HCT116 (cell line): Measurements from ENCODE around the gene ADAM20. TPM values are rescaled to one million over a fixed set of nuclear protein-coding genes. Genes with fewer than 3 reads are reported as not detected.

Experiments used
- ATAC-seq: fragments of 200-7000 bp; cut with Tn5 transposase; 2 replicates; pipeline ENCODE4 v1.9.1; 2020; ENCODE audit warnings: mild to moderate bottlenecking, moderate library complexity
- BruUV-seq: library from RNA; stranded (reverse); fragments of 400-500 nt; replicated peaks from 2 replicates; lab custom pipeline; 2021; lab: Mats Ljungman, UMichigan
- CTCF ChIA-PET: fragments of 300-600 bp; sonication (Branson Sonifier 250); formaldehyde crosslinking; loops from one replicate; lab custom pipeline; 2021; ENCODE audit warnings: antibody characterized with exemption; lab: Charles Lee
- POLR2A ChIA-PET: fragments of 300-600, 350-600 bp; sonication (Branson Sonifier 250); formaldehyde crosslinking; loops from one replicate; lab custom pipeline; 2021; ENCODE audit warnings: antibody characterized with exemption; lab: Charles Lee
- RAD21 ChIA-PET, 2 experiments: fragments of 300-600 bp; sonication (Branson Sonifier 250); formaldehyde crosslinking; loops; one replicate each; lab custom pipeline; 2023; ENCODE audit warnings: low total read pairs in 2 of 2; ENCODE audit not compliant: uncharacterized antibody in 2 of 2, unreplicated experiment in 2 of 2, low non-redundant PET in 1 of 2; lab: Charles Lee
- DNase-seq: peaks from one replicate; pipeline ENCODE4 v3.0.0-alpha.2; 2010; ENCODE audit warnings: low read depth, low spot score
- H2AFZ ChIP-seq: fragments of 200-600 bp; shearing (Covaris generic), sonication (generic); 2 replicates; pipeline ENCODE4 v1.6.1; 2017; ENCODE audit warnings: low read depth, mixed run types, mixed read lengths, antibody characterized with exemption, low read length; ENCODE audit not compliant: poor library complexity, severe bottlenecking
- H3K27ac ChIP-seq: 2 replicates; pipeline ENCODE4 v1.5.1; 2012; ENCODE audit warnings: low read depth, low read length
- H3K27me3 ChIP-seq: fragments of 200-600 bp; sonication (generic); 2 replicates; pipeline ENCODE4 v1.6.1; 2016; ENCODE audit warnings: mixed run types, low read length, mixed read lengths; ENCODE audit not compliant: insufficient read depth
- H3K36me3 ChIP-seq, 2 experiments: fragments of 200-500 bp in 1 of 2; fragments of 200-600 bp in 1 of 2; sonication (Bioruptor generic) in 1 of 2; sonication (generic) in 1 of 2; 2 replicates each; pipeline versions ENCODE4 v1.5.1 to v1.6.1; 2014 to 2016; ENCODE audit warnings: low read length in 2 of 2, inconsistent platforms in 1 of 2, mixed read lengths in 1 of 2, mixed run types in 1 of 2; ENCODE audit not compliant: insufficient read depth in 2 of 2, control insufficient read depth in 1 of 2
- H3K4me1 ChIP-seq, 2 experiments: fragments of 200-600 bp in 1 of 2; sonication (generic) in 1 of 2; 2 replicates each; pipeline versions ENCODE4 v1.5.1 to v1.6.1; 2012 to 2017; ENCODE audit warnings: low read length in 2 of 2, inconsistent platforms in 1 of 2, mild to moderate bottlenecking in 1 of 2, mixed read lengths in 1 of 2, mixed run types in 1 of 2, moderate library complexity in 1 of 2; ENCODE audit not compliant: insufficient read depth in 2 of 2, control insufficient read depth in 1 of 2
- H3K4me2 ChIP-seq: fragments of 200-600 bp; sonication (generic); 2 replicates; pipeline ENCODE4 v1.6.1; 2017; ENCODE audit warnings: mixed run types, low read length, mixed read lengths
- H3K4me3 ChIP-seq, 2 experiments: fragments of 200-600 bp in 1 of 2; sonication (generic) in 1 of 2; replicated peaks in 1 of 2; 2 replicates each; pipeline ENCODE4 v1.5.1; 2011 to 2016; ENCODE audit warnings: low read length in 2 of 2, control low read depth in 1 of 2, low read depth in 1 of 2, mild to moderate bottlenecking in 1 of 2, mixed read lengths in 1 of 2, mixed run types in 1 of 2
- H3K79me2 ChIP-seq: fragments of 200-600 bp; sonication (generic); 2 replicates; pipeline ENCODE4 v1.6.1; 2017; ENCODE audit warnings: mild to moderate bottlenecking, mixed run types, low read length, moderate library complexity, mixed read lengths; ENCODE audit not compliant: insufficient read depth
- H3K9ac ChIP-seq: fragments of 200-600 bp; sonication (generic); 2 replicates; pipeline ENCODE4 v1.6.1; 2016; ENCODE audit warnings: low read length, mixed read lengths
- H3K9me2 ChIP-seq: fragments of 200-600 bp; sonication (generic), shearing (Covaris generic); 2 replicates; pipeline ENCODE4 v1.6.1; 2017; ENCODE audit warnings: mixed run types, mild to moderate bottlenecking, moderate library complexity; ENCODE audit not compliant: insufficient read depth
- H3K9me3 ChIP-seq, 2 experiments: fragments of 200-500 bp in 1 of 2; fragments of 200-600 bp in 1 of 2; sonication (Bioruptor generic) in 1 of 2; sonication (generic) in 1 of 2; 2 replicates each; pipeline ENCODE4 v1.6.1; 2014 to 2017; ENCODE audit warnings: low read length in 2 of 2, mixed read lengths in 2 of 2, inconsistent platforms in 1 of 2, low read depth in 1 of 2, mild to moderate bottlenecking in 1 of 2, mixed run types in 1 of 2, moderate library complexity in 1 of 2; ENCODE audit not compliant: control insufficient read depth in 1 of 2, insufficient read depth in 1 of 2
- H4K20me1 ChIP-seq: fragments of 200-600 bp; sonication (generic), shearing (Covaris generic); 2 replicates; pipeline ENCODE4 v1.6.1; 2017; ENCODE audit warnings: mixed run types, mild to moderate bottlenecking, moderate library complexity; ENCODE audit not compliant: insufficient read depth
- CEBPB ChIP-seq: IDR thresholded peaks from 2 replicates; pipeline ENCODE4 v1.6.1; 2012; ENCODE audit warnings: low read depth
- EZH2 ChIP-seq: fragments of 200-600 bp; sonication (generic); IDR thresholded peaks from 2 replicates; pipeline ENCODE4 v1.6.1; 2017; ENCODE audit warnings: antibody characterized with exemption, mixed run types
- FOSL1 ChIP-seq: IDR thresholded peaks from 2 replicates; pipeline ENCODE4 v1.6.1; 2012; ENCODE audit warnings: low read depth
- JUND ChIP-seq: IDR thresholded peaks from 2 replicates; pipeline ENCODE4 v1.6.1; 2012
- POLR2A ChIP-seq: IDR thresholded peaks from 2 replicates; pipeline ENCODE4 v1.7.0; 2011; ENCODE audit warnings: borderline replicate concordance; ENCODE audit not compliant: insufficient read depth, insufficient read length; ENCODE audit errors: extremely low read depth
- POLR2AphosphoS5 ChIP-seq: IDR thresholded peaks from 2 replicates; pipeline ENCODE4 v1.6.1; 2011; ENCODE audit warnings: mild to moderate bottlenecking, low read depth, low read length, moderate library complexity
- RAD21 ChIP-seq: IDR thresholded peaks from 2 replicates; pipeline ENCODE4 v1.6.1; 2012; ENCODE audit warnings: low read depth, mild to moderate bottlenecking
- SIN3A ChIP-seq: IDR thresholded peaks from 2 replicates; pipeline ENCODE4 v1.6.1; 2012; ENCODE audit warnings: low read depth
- SRF ChIP-seq: IDR thresholded peaks from 2 replicates; pipeline ENCODE4 v1.6.1; 2012; ENCODE audit warnings: low read depth
- TCF7L2 ChIP-seq: IDR thresholded peaks from 2 replicates; pipeline ENCODE4 v1.7.0; 2011; ENCODE audit warnings: borderline replicate concordance, inconsistent platforms; ENCODE audit not compliant: insufficient read depth, insufficient read length; ENCODE audit errors: extremely low read depth
- YY1 ChIP-seq: IDR thresholded peaks from 2 replicates; pipeline ENCODE4 v1.6.1; 2011; ENCODE audit warnings: low read length, low read depth, moderate library complexity, mild to moderate bottlenecking; ENCODE audit not compliant: insufficient replicate concordance; ENCODE audit errors: extremely low read depth
- ZFX ChIP-seq: fragments of 450-650 bp; IDR thresholded peaks from 2 replicates; pipeline ENCODE4 v1.6.1; 2017
- ZNF274 ChIP-seq: fragments of 200-500 bp; sonication (Bioruptor generic); IDR thresholded peaks from 2 replicates; pipeline ENCODE4 v1.6.1; 2014; ENCODE audit warnings: mild to moderate bottlenecking, low read depth, low read length, inconsistent platforms
- intact Hi-C: fragments of 100-400 bp; cut with micrococcal nuclease; formaldehyde crosslinking; loops from 2 replicates; pipeline ENCODE4 v1.10.0; 2022
- total RNA-seq: library from RNA; stranded (reverse); gene quantifications from one replicate; pipeline ENCODE4 v1.2.1, GENCODE V29; 2021; ENCODE audit not compliant: unreplicated experiment
- TF ChIP-seq, protein P1 (sequence below), 3 experiments: fragments of 200-600 bp in 1 of 3; sonication (generic) in 1 of 3; IDR thresholded peaks in 2 of 3; conservative IDR thresholded peaks in 1 of 3; 2 replicates each; pipeline ENCODE4 v1.5.1; 2012 to 2017; ENCODE audit warnings: low read depth in 2 of 3, low read length in 2 of 3, antibody characterized with exemption in 1 of 3, borderline replicate concordance in 1 of 3, control low read depth in 1 of 3, mild to moderate bottlenecking in 1 of 3, mixed read lengths in 1 of 3, mixed run types in 1 of 3, moderate library complexity in 1 of 3; ENCODE audit not compliant: insufficient read depth in 1 of 3
- TF ChIP-seq, protein P2 (sequence below): IDR thresholded peaks from 2 replicates; pipeline ENCODE4 v1.6.1; 2012; ENCODE audit warnings: low read depth
- TF ChIP-seq, protein P3 (sequence below): IDR thresholded peaks from 2 replicates; pipeline ENCODE4 v1.6.1; 2012

ADAM20 gene
- total RNA-seq, 1 experiment from 2014 or later = 0.57 TPM

DNA sequence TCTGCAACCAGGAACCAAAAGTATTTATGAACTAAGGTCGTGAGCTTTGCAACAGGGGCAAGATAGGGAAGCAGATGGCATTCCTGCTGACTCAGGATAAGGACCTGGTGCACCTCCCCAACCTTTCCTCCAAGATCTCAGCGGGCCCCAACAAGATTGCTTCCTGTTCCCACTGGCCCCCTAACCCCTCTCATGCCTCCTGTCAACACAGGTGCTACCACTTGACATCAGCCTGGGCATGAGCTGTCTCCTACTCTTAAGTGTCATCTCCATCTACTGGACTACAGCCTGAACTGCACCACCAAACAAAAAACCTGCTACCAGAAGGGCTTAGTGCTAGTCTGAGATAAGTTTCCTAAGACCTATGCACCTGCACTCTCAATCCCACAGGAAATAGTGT lies 33.0 kb upstream of the ADAM20 start:
- Histone ChIP-seq H3K9ac (no peak overlapping the region), H3K27ac (no peak overlapping the region), H3K9me3 (no peaks in the 10 kb centered on the region), H3K9me2 (no peaks in the 10 kb centered on the region), H4K20me1 (peaks cover 4% of the 10 kb centered on the region; the same call in 1 of the 2 replicates), H3K4me3 (no peak overlapping the region), H3K4me2 (no peak overlapping the region), H3K79me2 (no peaks in the 10 kb centered on the region), H3K4me1 (no peaks in the 10 kb centered on the region), H2AFZ (no peak overlapping the region), H3K27me3 (no peaks in the 10 kb centered on the region), H3K36me3 (peaks cover 0 to 7% of the 10 kb centered on the region in 2 experiments; a peak in 1 of 4 replicates)
- RAD21 ChIA-PET = no interaction called here
- DNase-seq (peak; percentile 28), ATAC-seq (peak; percentile 91)
- no peak for TF ChIP-seq YY1
- TF ChIP-seq POLR2A = no peak
- no peak for TF ChIP-seq TCF7L2
- no peak for TF ChIP-seq CEBPB
- TF ChIP-seq, protein P1, sequence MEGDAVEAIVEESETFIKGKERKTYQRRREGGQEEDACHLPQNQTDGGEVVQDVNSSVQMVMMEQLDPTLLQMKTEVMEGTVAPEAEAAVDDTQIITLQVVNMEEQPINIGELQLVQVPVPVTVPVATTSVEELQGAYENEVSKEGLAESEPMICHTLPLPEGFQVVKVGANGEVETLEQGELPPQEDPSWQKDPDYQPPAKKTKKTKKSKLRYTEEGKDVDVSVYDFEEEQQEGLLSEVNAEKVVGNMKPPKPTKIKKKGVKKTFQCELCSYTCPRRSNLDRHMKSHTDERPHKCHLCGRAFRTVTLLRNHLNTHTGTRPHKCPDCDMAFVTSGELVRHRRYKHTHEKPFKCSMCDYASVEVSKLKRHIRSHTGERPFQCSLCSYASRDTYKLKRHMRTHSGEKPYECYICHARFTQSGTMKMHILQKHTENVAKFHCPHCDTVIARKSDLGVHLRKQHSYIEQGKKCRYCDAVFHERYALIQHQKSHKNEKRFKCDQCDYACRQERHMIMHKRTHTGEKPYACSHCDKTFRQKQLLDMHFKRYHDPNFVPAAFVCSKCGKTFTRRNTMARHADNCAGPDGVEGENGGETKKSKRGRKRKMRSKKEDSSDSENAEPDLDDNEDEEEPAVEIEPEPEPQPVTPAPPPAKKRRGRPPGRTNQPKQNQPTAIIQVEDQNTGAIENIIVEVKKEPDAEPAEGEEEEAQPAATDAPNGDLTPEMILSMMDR (IDR thresholded peaks at IDR 0.05 in 2 of 3, conservative IDR thresholded peaks at IDR 0.05 in 1 of 3; ENCODE audit: borderline replicate concordance in 1 of 3, insufficient read depth in 1 of 3, low read depth in 2 of 3, low read length in 2 of 3) = peak; percentile 19 to 76 (median 72); a peak in 5 of 6 replicates
- TF ChIP-seq POLR2AphosphoS5 = no peak
- no peak for TF ChIP-seq ZNF274
- no peak for TF ChIP-seq JUND
- TF ChIP-seq EZH2 = no peak
- TF ChIP-seq RAD21 = peak; percentile 61
- no peak for TF ChIP-seq FOSL1
- TF ChIP-seq, protein P2, sequence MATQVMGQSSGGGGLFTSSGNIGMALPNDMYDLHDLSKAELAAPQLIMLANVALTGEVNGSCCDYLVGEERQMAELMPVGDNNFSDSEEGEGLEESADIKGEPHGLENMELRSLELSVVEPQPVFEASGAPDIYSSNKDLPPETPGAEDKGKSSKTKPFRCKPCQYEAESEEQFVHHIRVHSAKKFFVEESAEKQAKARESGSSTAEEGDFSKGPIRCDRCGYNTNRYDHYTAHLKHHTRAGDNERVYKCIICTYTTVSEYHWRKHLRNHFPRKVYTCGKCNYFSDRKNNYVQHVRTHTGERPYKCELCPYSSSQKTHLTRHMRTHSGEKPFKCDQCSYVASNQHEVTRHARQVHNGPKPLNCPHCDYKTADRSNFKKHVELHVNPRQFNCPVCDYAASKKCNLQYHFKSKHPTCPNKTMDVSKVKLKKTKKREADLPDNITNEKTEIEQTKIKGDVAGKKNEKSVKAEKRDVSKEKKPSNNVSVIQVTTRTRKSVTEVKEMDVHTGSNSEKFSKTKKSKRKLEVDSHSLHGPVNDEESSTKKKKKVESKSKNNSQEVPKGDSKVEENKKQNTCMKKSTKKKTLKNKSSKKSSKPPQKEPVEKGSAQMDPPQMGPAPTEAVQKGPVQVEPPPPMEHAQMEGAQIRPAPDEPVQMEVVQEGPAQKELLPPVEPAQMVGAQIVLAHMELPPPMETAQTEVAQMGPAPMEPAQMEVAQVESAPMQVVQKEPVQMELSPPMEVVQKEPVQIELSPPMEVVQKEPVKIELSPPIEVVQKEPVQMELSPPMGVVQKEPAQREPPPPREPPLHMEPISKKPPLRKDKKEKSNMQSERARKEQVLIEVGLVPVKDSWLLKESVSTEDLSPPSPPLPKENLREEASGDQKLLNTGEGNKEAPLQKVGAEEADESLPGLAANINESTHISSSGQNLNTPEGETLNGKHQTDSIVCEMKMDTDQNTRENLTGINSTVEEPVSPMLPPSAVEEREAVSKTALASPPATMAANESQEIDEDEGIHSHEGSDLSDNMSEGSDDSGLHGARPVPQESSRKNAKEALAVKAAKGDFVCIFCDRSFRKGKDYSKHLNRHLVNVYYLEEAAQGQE = no peak
- TF ChIP-seq SRF = no peak
- no peak for TF ChIP-seq SIN3A
- TF ChIP-seq, protein P3, sequence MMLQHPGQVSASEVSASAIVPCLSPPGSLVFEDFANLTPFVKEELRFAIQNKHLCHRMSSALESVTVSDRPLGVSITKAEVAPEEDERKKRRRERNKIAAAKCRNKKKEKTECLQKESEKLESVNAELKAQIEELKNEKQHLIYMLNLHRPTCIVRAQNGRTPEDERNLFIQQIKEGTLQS = no peak
- TF ChIP-seq ZFX = no peak
- no TSS peak for BruUV-seq
- intact Hi-C loops = loop anchor here (1.0 to 10.0 kb wide), 4 partner anchors 480 to 753 kb away; no protein-coding TSS in a partner anchor
- CTCF ChIA-PET = interaction anchor here (1.7 kb wide), 1 partner anchor 480 kb away, joined by 13 read pairs; no protein-coding TSS in a partner anchor
- POLR2A ChIA-PET = no interaction called here
